GM23248 (cell line): ENCODE results near the gene CPAMD8. TPM values are rescaled to one million over a fixed set of nuclear protein-coding genes. Genes with fewer than 3 reads are reported as not detected.

Source experiments
- DNase-seq: peaks from one replicate; pipeline ENCODE4 v3.0.0-alpha.2; 2015
- H2AFZ ChIP-seq: fragments of 200-600 bp; sonication (generic); 2 replicates; pipeline ENCODE4 v1.6.1; 2016; ENCODE audit warnings: antibody characterized with exemption
- H3F3A ChIP-seq: fragments of 200-600 bp; sonication (generic); 2 replicates; pipeline ENCODE4 v1.6.1; 2016; ENCODE audit warnings: mild to moderate bottlenecking, antibody characterized with exemption, mixed run types; ENCODE audit not compliant: insufficient read depth
- H3K27ac ChIP-seq: fragments of 200-600 bp; sonication (generic); 2 replicates; pipeline ENCODE4 v1.5.1; 2016; ENCODE audit warnings: mild to moderate bottlenecking
- H3K27me3 ChIP-seq: fragments of 200-600 bp; sonication (generic); replicated peaks from 2 replicates; pipeline ENCODE4 v1.6.1; 2016; ENCODE audit warnings: mild to moderate bottlenecking; ENCODE audit not compliant: insufficient read depth
- H3K36me3 ChIP-seq: fragments of 200-600 bp; sonication (generic); 2 replicates; pipeline ENCODE4 v1.6.1; 2016; ENCODE audit warnings: low read depth, mild to moderate bottlenecking
- H3K4me1 ChIP-seq: fragments of 200-600 bp; sonication (generic); 2 replicates; pipeline ENCODE4 v1.6.1; 2016; ENCODE audit warnings: mild to moderate bottlenecking; ENCODE audit not compliant: insufficient read depth
- H3K4me2 ChIP-seq: fragments of 200-600 bp; sonication (generic); one replicate; pipeline ENCODE4 v1.6.1; 2016; ENCODE audit warnings: mild to moderate bottlenecking; ENCODE audit not compliant: unreplicated experiment
- H3K4me3 ChIP-seq: fragments of 200-600 bp; sonication (generic); 2 replicates; pipeline ENCODE4 v1.5.1; 2016; ENCODE audit warnings: mild to moderate bottlenecking
- H3K79me2 ChIP-seq: fragments of 200-600 bp; sonication (generic); 2 replicates; pipeline ENCODE4 v1.6.1; 2016; ENCODE audit warnings: mild to moderate bottlenecking; ENCODE audit not compliant: insufficient read depth
- H3K9ac ChIP-seq: fragments of 200-600 bp; sonication (generic); 2 replicates; pipeline ENCODE4 v1.6.1; 2016; ENCODE audit warnings: mild to moderate bottlenecking
- H3K9me2 ChIP-seq: fragments of 200-600 bp; sonication (generic); 2 replicates; pipeline ENCODE4 v1.6.1; 2016; ENCODE audit warnings: mixed run types, mild to moderate bottlenecking, moderate library complexity; ENCODE audit not compliant: insufficient read depth
- H3K9me3 ChIP-seq: fragments of 200-600 bp; sonication (generic); one replicate; pipeline ENCODE4 v1.6.1; 2017; ENCODE audit warnings: low read depth
- H4K20me1 ChIP-seq: fragments of 200-600 bp; sonication (generic); 2 replicates; pipeline ENCODE4 v1.6.0; 2016; ENCODE audit not compliant: insufficient read depth
- EZH2 ChIP-seq: fragments of 200-600 bp; sonication (generic); IDR thresholded peaks from 2 replicates; pipeline ENCODE4 v1.6.1; 2018; ENCODE audit warnings: antibody characterized with exemption, mild to moderate bottlenecking; ENCODE audit not compliant: insufficient read depth, poor library complexity, severe bottlenecking
- EZH2phosphoT487 ChIP-seq: fragments of 200-600 bp; sonication (generic); IDR thresholded peaks from 2 replicates; pipeline ENCODE4 v1.6.1; 2018; ENCODE audit warnings: antibody characterized with exemption, moderate library complexity, mild to moderate bottlenecking, low read depth; ENCODE audit not compliant: insufficient read depth
- whole genome bisulfite sequencing, 2 experiments: methylation state at CpG; one replicate each; pipeline ENCODE4 v1.1.6; 2015 to 2017; ENCODE audit warnings: low lambda C conversion rate in 2 of 2, low coverage in 1 of 2; ENCODE audit errors: missing lambda C conversion rate in 2 of 2; 5-methylcytosine and 5-hydroxymethylcytosine counted together
- in situ Hi-C: fragments of 300-500 bp; cut with MboI; formaldehyde crosslinking; loops from 2 replicates; pipeline ENCODE4 v1.15.0; 2020
- polyA plus RNA-seq: library from polyadenylated mRNA; unstranded; fragments of >200 nt; fragmentation: Nextera tagmentation; extraction: Ambion mirVana; gene quantifications from 2 replicates; pipeline ENCODE4 v1.2.1, GENCODE V29; 2016
- total RNA-seq: library from RNA; depleted of rRNA; stranded (reverse); fragments of >200 nt; shearing (Covaris generic); gene quantifications from 2 replicates; pipeline ENCODE4 v1.2.3, GENCODE V29; 2014

CPAMD8 gene
- total and polyA plus RNA-seq, 2 experiments from 2014 or later, result 0.76 to 0.80 TPM

DNA sequence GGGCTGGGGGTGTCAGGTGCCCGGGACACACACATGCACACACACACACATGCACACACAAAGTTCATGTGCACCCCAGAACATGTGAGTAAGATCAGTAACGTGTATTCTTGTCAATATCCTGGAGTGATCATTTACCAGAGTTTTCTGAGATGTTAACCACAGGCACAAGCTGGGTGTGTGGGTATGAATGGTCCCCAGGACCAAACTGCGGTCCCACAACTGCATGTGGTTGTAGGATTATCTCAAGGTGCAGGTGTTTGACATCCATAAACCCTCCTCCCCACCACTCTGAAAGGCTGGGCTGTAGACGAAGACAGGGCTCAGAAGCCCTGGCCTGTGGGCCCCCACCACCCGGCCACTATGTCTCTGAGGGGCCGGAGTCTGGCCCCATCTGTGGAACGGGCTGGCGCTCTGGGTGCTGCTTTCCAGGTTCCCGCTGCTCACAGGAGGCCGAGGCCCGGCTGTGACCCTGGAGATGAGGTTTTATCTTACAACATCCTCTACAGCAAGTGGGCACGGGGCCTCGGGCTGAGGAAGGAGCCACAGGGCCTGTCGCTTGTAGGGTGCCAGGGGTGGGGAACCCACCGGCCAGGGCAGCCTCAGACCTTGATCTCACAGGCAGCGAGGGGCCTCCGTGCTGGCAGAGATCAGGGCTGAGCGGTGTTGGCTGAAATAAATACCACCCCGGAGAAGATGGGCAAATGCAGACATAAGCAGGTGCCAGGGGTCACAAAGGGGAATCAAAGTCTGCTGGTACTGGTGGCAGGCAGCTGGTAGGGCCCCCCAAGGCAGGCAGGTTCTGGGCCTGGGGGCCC lies 133.5 kb downstream of the CPAMD8 start:
- Histone ChIP-seq H3K27me3 (no peaks in the 10 kb centered on the region), H3K9ac (no peak overlapping the region), H3K9me2 (no peaks in the 10 kb centered on the region), H3K27ac (no peak overlapping the region), H3K4me3 (no peak overlapping the region), H3K4me1 (no peaks in the 10 kb centered on the region), H3K36me3 (no peaks in the 10 kb centered on the region), H4K20me1 (no peaks in the 10 kb centered on the region), H2AFZ (no peak overlapping the region), H3K79me2 (no peaks in the 10 kb centered on the region), H3K9me3 (no peaks in the 10 kb centered on the region), H3K4me2 (no peak overlapping the region), H3F3A (no peaks in the 10 kb centered on the region)
- DNase-seq, result no peak
- no peak for TF ChIP-seq EZH2
- TF ChIP-seq EZH2phosphoT487, result no peak
- WGBS, 2 experiments, result 71 to 75% methylated on average over 17 to 19 of the region's 19 CpGs
- in situ Hi-C loops, result no loop called here

DNA sequence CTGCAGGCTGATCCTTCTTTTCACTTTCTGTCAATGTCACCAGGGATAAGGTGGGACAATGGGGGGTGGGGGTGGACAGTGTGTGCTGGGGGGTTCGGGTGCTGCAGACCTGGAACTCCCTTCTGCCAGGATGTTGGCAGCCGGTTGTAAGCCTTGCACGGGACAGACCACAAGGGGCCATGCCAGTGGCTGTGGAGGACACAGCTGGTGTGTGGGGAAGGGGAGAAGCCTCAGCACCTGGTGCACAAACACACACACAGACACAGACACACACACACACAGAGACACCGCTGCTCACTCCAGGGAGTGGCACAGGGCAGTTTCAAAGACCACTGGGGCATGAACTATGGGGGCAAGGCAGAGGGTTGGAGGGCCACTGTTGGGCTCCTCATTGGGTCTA lies 134.2 kb downstream of the CPAMD8 start:
- no peaks in the 10 kb centered on the region for H3K9me3 ChIP-seq
- H3K36me3 ChIP-seq, result no peaks in the 10 kb centered on the region
- no peak overlapping the region for H3K27ac ChIP-seq
- in situ Hi-C loops, result no loop called here
- no peak overlapping the region for H3K4me3 ChIP-seq
- H3K4me1 ChIP-seq, result no peaks in the 10 kb centered on the region
- no peaks in the 10 kb centered on the region for H3K9me2 ChIP-seq
- H3K79me2 ChIP-seq, result no peaks in the 10 kb centered on the region
- no peak overlapping the region for H3K4me2 ChIP-seq
- H4K20me1 ChIP-seq, result no peaks in the 10 kb centered on the region
- no peak overlapping the region for H2AFZ ChIP-seq
- H3K27me3 ChIP-seq, result no peaks in the 10 kb centered on the region
- WGBS, 2 experiments, result 43 to 44% methylated on average over 4 of the region's 4 CpGs
- TF ChIP-seq EZH2 (no peak), EZH2phosphoT487 (no peak)
- H3F3A ChIP-seq, result no peaks in the 10 kb centered on the region
- no peak overlapping the region for H3K9ac ChIP-seq
- no peak for DNase-seq

- Histone ChIP-seq H3K4me3 (no peak overlapping the region), H3F3A (no peaks in the 10 kb centered on the region), H3K9ac (no peak overlapping the region), H4K20me1 (no peaks in the 10 kb centered on the region), H3K4me2 (no peak overlapping the region), H3K36me3 (no peaks in the 10 kb centered on the region), H2AFZ (no peak overlapping the region), H3K79me2 (no peaks in the 10 kb centered on the region), H3K4me1 (no peaks in the 10 kb centered on the region), H3K27me3 (no peaks in the 10 kb centered on the region), H3K9me2 (no peaks in the 10 kb centered on the region), H3K9me3 (no peaks in the 10 kb centered on the region), H3K27ac (no peak overlapping the region)
- in situ Hi-C loops, result no loop called here
- TF ChIP-seq EZH2, result no peak
- 51 to 73% methylated on average over 8 to 12 of the region's 12 CpGs for WGBS, 2 experiments
- DNase-seq, result no peak
Measured at GRCh38 chr19:16891696-16892382, 134.8 kb downstream of the CPAMD8 start.

GRCh38 chr19:16890461-16891184 lies 136.0 kb downstream of the CPAMD8 start:
- no peaks in the 10 kb centered on the region for H3F3A ChIP-seq
- DNase-seq, result no peak
- H3K9me3 ChIP-seq, result no peaks in the 10 kb centered on the region
- no peak overlapping the region for H3K27ac ChIP-seq
- no peaks in the 10 kb centered on the region for H3K9me2 ChIP-seq
- no peak overlapping the region for H3K4me2 ChIP-seq
- 88 to 89% methylated on average over 24 of the region's 24 CpGs for WGBS, 2 experiments
- TF ChIP-seq EZH2phosphoT487 (no peak), EZH2 (no peak)
- no peak overlapping the region for H3K9ac ChIP-seq
- H3K4me1 ChIP-seq, result no peaks in the 10 kb centered on the region
- no peaks in the 10 kb centered on the region for H3K36me3 ChIP-seq
- no peak overlapping the region for H3K4me3 ChIP-seq
- no peaks in the 10 kb centered on the region for H3K27me3 ChIP-seq
- in situ Hi-C loops, result no loop called here
- no peak overlapping the region for H2AFZ ChIP-seq
- H3K79me2 ChIP-seq, result no peaks in the 10 kb centered on the region
- no peaks in the 10 kb centered on the region for H4K20me1 ChIP-seq
